GM19035 (cell line): ENCODE data around the gene CST7.

Experiments used
- ATAC-seq: cut with Tn5 transposase; IDR thresholded peaks from one replicate; pipeline ENCODE4 v1.9.1; 2021; ENCODE audit not compliant: unreplicated experiment

The CST7 gene

DNA sequence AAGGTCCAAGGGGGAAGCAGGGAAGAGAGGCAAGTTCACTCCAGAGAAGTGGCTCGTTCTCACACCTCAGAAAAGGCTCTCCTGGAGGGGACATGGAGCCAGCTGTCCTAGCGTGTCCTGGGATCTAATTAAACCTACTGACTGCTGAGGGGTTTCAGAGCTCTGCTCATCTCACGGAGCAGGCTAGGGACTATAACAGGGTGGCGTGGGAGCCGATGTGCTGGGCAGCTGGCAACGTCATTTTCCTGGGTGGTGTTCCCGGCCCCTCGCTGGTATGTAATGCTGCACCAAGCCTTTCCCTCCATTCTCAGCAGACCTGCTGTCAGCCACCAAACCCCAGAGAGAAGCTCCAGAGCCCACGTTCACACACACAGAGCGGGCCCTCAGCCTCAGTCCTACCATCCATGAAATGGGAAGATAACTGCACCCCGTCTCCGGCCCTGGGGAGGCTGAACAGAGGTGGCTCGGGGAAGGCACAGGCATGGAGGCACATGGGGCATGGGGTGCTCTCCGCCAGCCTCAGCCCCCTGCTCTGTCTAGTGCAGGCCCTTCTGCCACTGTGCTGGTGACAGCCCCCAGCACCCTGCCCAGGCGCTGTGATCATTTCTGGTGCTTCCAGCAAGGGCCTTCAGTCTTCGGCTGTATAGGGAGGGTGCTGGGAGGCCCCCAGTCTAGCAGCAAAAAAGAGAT, 1.9 kb downstream of the CST7 start:
- ATAC-seq, result no peak

DNA sequence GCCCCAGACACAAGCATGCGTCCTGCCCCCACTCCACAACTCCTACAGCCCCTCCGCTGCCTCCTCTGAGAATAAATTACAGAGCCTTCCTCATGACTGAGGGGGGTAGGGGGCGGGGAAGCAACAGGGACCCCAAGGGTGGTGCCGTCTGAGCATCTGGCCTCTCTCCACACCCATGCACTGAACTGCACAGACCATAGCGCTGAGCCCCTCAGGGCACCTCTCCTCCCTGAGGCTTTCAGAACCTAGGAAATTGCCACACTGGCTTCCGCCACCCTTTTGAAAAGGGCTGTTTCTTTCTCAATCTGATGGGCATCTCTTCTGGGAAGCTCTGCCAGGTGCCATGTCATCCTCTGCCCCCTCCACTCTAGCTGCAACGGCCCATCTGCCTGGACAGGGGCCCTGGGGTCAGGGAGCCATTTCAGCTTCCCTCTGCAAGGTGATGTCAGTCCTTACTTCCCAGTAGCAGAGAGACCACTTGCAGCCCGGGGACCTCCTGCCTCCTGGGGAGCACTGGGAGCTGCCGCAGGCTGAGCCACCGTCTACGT, 2.5 kb downstream of the CST7 start:
- ATAC-seq, result no peak

DNA sequence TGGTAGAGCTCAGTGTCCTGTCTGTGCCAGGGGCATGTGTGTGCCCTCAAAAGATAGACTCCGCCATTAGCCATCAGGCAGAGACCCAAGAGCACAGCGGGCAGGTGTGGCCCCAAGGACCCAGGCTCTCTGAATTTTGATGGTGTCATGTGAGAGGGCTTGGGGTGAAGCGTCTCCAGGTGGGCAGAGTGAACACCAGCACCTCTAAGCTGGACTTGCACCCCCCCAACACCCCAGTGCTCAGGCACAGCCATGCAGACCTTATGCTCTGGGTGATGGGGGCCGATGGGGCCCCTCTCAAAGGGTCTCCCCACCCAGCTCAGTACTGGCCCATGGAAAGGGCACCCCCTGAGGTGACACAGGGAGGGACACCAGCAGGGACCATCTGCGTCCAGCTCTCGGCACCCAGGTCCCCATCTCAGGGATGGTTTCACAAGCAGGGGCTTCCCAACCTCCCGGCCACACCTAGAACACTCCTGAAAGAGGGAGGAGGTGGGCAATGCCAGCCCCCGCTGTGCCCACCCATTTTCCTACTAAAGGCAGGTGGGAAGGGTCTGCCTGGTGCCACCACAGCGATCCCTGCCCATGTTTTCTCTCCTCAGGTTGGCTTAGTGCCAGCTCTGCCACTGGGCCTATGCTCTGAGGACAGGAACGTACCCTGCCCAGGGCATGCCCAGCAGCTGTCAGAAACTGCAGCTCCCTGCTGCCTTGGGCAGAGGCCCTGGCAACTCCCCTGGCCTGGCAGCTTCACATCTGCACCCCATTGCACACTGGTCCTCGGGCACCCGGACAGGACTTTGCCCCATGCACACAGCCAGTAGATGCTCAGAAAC, 3.5 kb downstream of the CST7 start:
- ATAC-seq, result no peak

DNA sequence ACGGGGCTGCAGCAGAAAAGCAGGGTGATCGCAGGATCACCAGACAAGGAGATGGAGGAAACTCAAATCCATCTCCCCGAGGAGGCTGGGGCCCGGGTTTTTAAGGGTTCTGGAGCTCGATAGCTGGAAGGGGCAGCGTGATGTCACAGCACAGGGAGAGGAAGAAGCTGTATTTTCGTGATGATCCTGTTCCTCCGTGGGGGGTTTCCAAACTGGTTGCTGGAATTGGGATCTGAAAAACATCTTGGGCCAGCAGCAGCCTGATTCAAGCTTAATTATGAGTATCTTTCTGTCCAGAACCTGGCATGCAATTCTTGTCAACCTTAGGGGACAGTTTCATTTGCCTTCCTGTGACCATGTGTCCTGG, 4.1 kb downstream of the CST7 start:
- no peak for ATAC-seq

DNA sequence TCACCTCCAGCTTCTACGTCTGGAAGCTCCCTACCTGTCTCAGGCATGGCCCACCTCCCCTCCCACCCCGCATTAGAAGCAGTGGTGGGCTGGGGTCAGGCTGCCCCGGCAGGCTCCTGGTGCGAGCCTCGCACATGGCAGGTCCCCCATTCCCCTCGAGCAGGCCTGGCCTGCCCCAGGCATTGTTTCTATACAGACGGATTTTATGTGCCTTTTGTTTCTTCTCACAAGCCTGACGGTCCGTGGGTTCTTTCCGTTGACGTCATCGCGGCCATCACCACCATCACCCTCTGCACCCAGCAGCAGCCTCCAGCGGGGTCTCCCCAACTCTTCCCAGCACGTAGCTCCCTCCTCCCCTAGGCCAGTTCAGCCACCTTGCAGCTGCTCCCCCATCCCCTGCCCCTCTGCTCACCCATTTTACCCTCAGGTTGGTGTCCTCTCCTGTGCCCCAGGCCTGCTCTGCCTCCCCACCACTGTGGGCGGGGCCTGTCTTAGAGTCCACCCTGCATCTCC, 4.6 kb downstream of the CST7 start:
- no peak for ATAC-seq

DNA sequence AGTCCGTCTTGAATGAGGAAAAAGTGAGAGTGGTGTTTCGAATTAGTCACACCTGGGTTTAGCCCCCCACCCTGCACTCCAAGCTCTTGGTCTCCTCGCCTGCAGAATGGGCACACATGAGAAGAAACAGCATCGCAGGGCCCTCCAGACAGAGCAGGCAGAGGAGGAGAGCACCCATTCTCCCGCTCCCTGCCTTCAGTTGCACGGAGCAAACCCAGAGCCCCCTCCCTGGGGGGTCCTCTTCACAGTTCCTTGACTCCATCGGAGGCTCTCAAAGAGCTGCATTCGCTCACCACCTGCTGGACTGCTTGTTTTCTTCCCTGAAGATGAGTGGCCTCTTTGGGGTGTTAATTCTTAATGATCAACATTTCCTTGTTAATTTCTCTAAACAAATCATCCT, 5.1 kb downstream of the CST7 start:
- no peak for ATAC-seq

DNA sequence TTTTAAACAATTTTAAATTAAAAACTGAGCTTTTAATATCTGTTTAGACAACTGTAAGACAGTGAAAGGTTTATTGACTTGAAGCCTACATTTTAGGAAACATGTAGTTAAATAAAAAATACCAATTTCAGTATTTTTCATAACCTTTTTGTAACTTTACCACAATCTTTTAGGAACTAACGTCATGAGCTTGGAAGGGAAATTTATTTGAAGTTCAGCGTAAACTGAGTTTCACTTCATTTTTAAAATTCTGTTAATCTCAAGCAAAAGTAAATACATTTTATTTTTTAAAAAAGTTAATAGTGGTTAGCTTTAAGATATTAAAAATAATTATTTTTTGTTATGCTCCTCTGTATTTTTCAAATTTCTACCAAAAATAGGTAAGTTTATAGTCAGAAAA, 5.5 kb downstream of the CST7 start:
- ATAC-seq, result no peak

DNA sequence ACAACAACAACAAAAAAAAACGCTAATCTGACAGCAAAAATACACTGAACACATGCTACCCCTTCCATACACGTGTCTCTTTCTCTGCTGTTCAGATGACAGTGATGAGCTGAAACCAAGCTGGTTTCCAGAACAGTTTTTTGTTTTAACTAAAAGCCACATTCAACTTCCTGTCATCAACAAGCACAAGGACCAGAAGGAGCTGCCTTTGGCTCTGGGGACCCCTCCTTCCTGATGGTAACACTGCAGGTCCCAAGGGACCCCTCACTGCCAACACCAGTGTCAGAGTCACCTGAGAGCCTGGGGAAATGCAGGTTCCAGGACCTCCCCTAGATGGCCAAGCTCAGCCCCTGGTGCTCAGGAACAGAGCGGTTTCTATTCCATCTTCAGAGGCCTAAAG, 6.0 kb downstream of the CST7 start:
- peak; percentile 81 for ATAC-seq

DNA sequence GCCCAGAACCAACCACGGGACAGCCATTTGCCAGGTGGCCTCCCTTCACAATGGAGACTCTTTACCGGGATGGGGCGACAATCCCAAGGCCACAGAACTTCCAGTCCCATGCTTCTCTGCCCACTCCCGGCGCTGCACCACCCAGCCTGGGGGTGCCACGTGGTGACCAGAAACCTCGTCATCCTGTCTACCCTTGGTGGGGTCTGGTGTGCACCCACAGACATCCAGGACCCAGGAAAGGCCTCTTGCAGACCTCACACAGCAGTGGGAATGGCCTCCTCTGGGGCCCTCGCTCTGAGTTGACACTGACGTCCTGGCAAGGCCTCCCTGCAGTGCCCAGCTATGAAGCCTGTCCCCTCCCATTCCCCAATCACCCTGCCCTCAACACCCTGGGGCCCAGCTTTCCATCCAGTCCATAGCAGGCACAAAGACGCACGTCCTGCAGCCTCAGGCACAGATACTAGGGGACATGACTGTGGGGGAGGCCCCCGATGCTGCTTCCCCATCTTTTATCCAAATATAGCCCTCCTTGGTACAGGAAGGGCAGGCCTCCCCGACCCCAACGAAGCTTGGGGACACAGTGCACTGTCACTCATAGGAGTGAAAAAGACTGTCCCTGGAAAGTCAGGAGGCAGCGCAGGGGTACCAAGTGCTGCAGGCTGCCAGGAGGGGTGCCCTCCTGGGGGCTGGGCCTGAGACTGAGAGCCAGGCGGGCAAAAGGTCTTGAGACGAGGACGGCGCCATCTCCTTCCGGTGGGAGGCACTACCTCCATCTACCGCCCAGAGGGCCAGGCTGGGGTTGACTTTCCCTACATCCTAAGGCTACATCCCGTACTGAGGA, 7.2 kb downstream of the CST7 start:
- no peak for ATAC-seq

DNA sequence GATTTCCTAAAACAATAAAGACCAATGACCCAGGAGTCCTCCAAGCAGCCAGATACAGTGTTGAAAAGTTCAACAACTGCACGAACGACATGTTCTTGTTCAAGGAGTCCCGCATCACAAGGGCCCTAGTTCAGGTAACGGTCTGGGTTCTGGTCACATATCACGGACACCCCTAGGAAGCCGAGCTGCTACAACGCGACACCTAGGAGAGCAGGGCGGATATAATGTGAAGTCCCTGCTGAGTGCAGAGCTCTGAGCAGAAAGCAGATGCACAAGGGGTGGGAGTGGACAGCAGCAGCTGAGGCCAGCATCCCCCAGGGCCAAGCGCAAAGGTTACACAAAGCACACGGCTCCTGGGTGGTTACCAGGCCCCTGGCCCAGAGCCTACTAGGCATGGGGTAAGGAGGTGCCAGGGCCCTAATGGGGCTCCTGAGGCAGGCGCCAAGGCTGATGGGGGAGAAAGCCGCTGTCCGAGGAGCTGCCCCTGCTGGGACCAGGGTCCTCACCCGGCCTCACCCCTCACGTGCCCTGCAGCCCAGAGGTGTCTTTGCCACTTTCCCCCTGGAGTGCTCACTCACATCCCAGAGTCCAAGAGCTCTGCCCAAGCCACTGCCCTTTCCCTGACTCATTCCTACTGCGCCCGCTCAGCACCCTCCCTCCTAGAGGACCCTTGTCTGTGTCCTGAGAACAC, 8.4 kb downstream of the CST7 start:
- ATAC-seq, result no peak

DNA sequence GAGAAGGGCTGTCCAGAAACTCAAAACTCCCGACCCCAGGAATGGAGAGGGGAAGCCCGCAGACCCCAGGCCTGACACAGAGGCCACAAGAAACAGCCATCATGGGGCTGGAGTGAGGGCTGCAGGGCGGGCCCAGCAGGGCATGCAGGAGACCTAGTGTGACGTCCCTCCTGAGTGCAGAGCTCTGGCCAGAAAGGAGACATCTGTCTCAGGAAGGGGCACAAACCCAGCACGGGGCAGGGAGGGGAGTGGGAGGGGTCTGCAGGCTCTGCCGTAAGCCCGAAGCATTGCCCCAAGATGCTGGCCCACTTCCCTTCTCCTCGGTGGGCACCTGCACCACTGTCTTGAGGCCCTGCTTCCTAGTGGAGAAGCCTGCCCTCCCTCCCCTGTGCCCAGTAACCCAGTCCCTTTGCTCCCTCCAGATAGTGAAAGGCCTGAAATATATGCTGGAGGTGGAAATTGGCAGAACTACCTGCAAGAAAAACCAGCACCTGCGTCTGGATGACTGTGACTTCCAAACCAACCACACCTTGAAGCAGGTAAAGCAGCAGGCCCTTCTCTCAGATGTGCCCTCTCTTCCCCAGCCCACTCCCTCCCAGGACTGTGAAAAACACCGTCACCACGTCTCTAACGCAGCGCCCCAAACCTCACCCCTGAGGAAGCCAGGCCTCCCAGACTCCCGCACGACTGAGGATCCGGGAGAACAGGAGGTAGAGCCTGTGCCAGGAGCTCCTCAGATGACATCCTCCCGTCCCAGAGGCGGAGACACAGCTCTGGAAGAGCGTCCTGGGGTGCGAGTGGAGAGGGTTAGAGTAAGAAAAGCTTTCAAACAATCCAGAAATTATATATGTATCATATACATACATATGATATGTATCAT, 9.7 kb downstream of the CST7 start:
- ATAC-seq, result no peak

DNA sequence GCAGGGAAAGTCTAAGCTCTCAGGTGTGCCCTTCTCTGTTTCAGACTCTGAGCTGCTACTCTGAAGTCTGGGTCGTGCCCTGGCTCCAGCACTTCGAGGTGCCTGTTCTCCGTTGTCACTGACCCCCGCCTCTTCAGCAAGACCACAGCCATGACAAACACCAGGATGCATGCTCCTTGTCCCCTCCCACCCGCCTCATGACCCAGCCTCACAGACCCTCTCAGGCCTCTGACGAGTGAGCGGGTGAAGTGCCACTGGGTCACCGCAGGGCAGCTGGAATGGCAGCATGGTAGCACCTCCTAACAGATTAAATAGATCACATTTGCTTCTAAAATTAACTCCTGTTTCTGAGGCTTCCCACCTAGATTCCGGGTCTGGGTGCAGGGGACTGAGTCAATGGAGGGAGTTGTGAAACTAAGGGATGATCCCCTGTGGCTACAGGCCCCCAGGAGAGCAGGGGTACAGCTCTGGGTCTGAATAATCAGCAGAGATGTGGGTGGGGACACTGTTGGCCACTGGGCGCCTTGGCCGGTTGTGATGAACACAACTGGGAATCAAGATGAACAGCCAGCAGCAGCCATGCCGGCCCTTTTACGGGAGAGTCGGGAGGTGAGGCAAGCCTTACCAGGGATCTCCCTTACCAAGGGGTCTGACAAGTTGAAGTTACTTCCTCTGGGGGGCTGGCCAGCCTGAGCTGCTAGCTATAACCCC, 10.7 kb downstream of the CST7 start:
- ATAC-seq, result no peak

DNA sequence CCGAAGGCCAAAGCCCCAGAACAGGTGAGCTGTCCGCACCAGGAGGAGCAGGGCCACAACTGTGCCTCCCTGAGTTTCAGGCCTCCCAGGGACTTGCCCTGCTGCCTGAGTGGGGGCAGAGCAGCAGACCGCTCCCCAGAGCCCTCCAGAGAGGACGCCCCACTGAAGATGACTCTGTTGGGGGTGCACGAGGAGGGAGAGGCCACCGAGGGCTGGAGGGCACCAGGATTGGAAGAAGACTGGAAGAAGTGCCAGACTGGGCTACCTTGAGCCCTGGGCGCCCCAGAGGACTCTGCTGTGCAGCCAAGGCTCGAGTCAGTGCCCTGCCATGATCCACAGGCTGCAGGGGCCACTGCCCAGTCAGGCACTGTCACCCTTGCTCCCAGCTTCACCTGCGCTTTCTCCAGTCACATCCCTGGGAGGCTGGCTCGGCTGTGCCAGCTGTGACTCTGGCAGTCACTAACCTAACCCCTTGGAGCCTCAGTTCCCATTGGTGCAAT, 11.3 kb downstream of the CST7 start:
- no peak for ATAC-seq

DNA sequence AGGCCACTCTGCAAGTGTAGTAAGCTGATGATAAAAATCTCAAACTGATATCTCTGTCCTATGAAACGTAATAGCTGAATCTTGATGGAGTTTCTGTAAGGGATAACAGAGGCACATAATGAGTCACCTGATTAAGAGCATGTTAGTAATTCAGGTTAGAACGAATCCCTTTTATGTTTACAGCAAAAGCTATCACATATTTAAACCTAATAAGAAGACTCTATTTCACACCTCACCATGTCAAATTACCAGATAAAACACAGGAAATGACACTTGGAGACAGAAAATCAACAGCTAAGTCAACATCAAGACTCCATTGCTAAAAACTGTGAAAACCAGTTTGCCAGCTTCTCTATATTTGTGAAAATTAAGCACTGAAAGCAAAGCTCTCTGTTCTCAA, 11.8 kb downstream of the CST7 start:
- no peak for ATAC-seq

DNA sequence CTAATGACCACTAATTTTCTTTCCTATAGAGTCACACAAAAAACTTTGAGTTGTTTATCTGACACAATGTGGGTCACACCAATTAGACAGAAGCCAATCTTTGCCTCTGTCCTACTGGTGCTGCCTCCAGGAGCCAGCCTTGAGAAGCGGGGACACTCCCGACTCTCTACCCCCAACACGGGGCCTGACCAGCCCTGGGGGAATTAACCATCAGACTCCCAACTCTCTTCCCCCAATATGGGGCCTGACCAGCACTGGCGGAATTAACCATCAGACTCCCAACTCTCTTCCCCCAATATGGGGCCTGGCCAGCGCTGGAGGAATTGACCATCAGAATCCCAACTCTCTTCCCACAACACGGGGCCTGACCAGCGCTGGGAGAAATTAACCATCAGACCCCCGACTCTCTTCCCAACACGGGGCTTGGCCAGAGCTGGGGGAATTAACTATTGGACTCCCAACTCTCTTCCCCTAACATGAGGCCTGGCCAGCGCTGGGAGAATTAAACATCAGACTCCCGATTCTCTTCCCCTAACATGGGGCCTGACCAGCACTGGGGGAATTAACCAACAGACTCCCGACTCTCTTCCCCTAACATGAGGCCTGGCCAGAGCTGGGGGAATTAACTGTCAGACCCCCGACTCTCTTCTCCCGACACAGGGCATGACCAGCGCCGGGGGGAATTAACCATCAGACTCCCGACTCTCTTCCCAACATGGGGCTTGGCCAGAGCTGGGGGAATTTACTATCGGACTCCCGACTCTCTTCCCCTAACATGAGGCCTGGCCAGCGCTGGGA, 12.5 kb downstream of the CST7 start:
- no peak for ATAC-seq

DNA sequence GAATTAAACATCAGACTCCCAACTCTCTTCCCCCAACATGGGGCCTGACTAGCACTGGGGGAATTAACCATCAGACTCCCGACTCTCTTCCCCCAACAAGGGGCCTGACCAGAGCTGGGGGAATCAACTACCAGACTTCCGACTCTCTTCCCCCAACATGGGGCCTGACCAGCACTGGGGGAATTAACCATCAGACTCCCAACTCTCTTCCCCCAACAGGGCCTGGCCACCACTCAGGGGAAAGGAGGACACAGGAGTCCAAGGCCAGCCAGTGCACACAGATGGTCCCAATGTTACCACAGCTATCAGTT, 13.1 kb downstream of the CST7 start:
- no peak for ATAC-seq

DNA sequence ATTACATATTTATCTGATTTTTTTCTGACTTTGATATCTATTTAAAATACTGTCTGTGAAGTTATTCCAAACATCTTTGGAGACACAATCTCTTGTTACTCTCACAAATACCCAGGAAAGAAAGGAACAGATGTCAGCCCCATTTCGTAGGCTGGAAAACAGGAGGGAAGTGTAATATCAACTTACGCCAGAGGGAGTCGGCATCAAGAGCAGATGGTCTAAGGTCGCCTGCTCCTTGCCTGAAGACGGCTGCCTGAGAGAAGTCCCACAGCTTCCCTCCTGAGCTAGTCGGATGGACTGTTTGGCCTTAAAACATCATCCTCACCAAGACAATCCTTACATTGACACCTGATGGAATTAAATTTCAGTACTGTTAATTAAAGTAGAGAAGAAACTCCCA, 13.4 kb downstream of the CST7 start:
- ATAC-seq, result no peak
